IPS-11a (cell line): ENCODE results near the gene ATP11A.
"Not testable (repeated sequence)": the region's sequence is repeated elsewhere in the genome, so short reads cannot be mapped to it uniquely, and the experiment has no call there.

Experiments used
- H3K4me3 ChIP-seq: one replicate; pipeline ENCODE4 v1.5.1; 2013; ENCODE audit warnings: low read depth, low read length, control low read depth

Gene ATP11A

GRCh38 chr13:112850273-112850672 is 160.4 kb downstream of the ATP11A start:
- no peak overlapping the region for H3K4me3 ChIP-seq

- no peak overlapping the region for H3K4me3 ChIP-seq
Observed at GRCh38 chr13:112851107-112852038, 161.5 kb downstream of the ATP11A start.

- H3K4me3 ChIP-seq = no peak overlapping the region
Observed at GRCh38 chr13:112852392-112852791, 162.6 kb downstream of the ATP11A start.

- H3K4me3 ChIP-seq = no peak overlapping the region
Observed at GRCh38 chr13:112852808-112853207, 163.0 kb downstream of the ATP11A start.

GRCh38 chr13:112854321-112854720 is 164.5 kb downstream of the ATP11A start:
- no peak overlapping the region for H3K4me3 ChIP-seq

GRCh38 chr13:112855859-112856258 is 166.0 kb downstream of the ATP11A start:
- no peak overlapping the region for H3K4me3 ChIP-seq

- no peak overlapping the region for H3K4me3 ChIP-seq
Observed at GRCh38 chr13:112857914-112858490, 168.2 kb downstream of the ATP11A start.

- no peak overlapping the region for H3K4me3 ChIP-seq
Observed at GRCh38 chr13:112859128-112859816, 169.4 kb downstream of the ATP11A start.

- H3K4me3 ChIP-seq = no peak overlapping the region
Observed at GRCh38 chr13:112859817-112860190, 170.0 kb downstream of the ATP11A start.

- H3K4me3 ChIP-seq = no peak overlapping the region
Observed at GRCh38 chr13:112861876-112862615, 172.2 kb downstream of the ATP11A start.

- not testable (repeated sequence) for H3K4me3 ChIP-seq
Observed at GRCh38 chr13:112863356-112863755, 173.5 kb downstream of the ATP11A start.

- H3K4me3 ChIP-seq = not testable (repeated sequence)
Observed at GRCh38 chr13:112865478-112865877, 175.6 kb downstream of the ATP11A start.

- H3K4me3 ChIP-seq = no peak overlapping the region
Observed at GRCh38 chr13:112867301-112867711, 177.5 kb downstream of the ATP11A start.

GRCh38 chr13:112868308-112868707 is 178.5 kb downstream of the ATP11A start:
- H3K4me3 ChIP-seq = no peak overlapping the region

- H3K4me3 ChIP-seq = no peak overlapping the region
Observed at GRCh38 chr13:112869202-112870050, 179.6 kb downstream of the ATP11A start.

GRCh38 chr13:112870051-112870331 is 180.2 kb downstream of the ATP11A start:
- no peak overlapping the region for H3K4me3 ChIP-seq

- H3K4me3 ChIP-seq = no peak overlapping the region
Observed at GRCh38 chr13:112870737-112871287, 181.0 kb downstream of the ATP11A start.

- no peak overlapping the region for H3K4me3 ChIP-seq
Observed at GRCh38 chr13:112871742-112872141, 181.9 kb downstream of the ATP11A start.

GRCh38 chr13:112872657-112873631 is 183.1 kb downstream of the ATP11A start:
- H3K4me3 ChIP-seq = not testable (repeated sequence)
